HG02870 (cell line): ENCODE data around the gene LHPP.

Experiments
- ATAC-seq: cut with Tn5 transposase; IDR thresholded peaks from one replicate; pipeline ENCODE4 v1.9.1; 2021; ENCODE audit warnings: mild to moderate bottlenecking, moderate library complexity; ENCODE audit not compliant: unreplicated experiment

The LHPP gene

DNA sequence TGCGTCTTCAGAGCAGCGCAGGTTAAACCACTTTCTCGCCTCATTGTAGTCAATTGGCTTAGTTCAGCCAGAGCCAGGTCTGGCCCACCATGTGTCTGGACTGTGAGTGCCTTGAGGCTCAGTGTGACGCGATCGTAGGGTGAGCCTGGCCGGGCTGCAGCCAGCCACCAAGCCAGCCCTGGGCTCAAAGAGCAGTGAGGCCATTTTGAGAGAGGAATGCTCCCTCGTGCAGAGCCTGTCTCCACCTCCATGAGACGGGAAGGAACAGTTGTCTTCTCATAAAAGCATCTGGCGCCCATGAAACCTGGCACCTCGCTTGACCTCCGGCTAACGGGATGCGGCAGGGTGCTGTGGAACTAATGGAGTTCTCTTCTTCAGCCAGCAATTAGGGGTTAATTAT lies 34.5 kb downstream of the LHPP start:
- ATAC-seq: no peak

DNA sequence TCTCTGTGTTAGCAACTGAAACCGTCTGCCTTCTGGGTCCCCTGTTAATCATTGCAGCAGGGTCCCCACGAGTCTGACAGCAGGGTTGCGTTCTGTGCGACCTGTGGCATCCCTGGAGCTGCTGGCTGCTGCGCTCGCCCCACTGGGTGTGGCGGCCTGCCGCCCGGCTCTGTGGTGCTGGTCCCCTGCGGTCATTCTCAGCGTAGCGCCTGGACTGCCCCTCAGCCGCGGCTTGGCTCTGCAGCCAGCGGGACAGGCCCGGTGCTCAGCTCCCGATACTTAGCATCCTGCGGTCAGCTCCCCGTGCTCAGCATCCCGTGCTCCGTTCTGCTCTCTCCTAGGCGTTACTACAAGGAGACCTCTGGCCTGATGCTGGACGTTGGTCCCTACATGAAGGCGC lies 35.0 kb downstream of the LHPP start:
- ATAC-seq: no peak

GRCh38 chr10:124497196-124497881 lies 35.7 kb downstream of the LHPP start:
- no peak for ATAC-seq

DNA sequence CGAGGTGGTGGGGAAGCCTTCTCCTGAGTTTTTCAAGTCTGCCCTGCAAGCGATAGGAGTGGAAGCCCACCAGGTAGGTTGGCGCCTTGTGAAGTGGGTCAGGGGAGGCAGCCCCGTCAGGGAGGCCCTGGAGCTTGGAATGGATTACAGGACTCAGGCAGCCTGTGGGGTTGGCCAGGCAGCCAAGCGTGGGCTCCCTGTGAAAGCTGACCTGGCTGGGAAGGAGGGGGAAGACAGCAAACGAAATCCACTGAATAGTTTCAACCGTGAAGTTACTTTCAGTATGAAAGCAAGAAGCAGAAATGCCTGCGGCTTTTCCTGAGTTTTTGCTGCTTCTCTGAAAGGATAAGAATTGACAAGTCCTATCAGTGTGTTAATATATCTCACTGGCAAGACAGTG lies 36.4 kb downstream of the LHPP start:
- no peak for ATAC-seq

DNA sequence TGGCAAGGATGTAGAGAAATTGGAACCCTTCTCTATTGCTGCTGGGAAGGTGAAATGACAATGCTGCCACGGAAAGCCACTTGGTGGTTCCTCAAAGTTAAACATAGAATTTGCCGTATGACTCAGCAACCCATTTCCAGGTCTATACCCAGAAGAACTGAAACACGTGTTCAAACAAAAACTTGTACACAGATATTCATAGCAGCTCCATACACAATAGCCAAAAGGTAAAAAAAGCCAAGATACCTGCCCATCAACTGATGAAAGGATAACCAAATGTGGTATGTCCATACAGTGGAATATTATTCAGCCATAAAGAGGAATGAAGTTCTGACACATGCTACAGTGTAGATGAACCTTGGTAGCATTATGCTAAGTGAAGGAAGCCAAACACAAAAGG lies 39.1 kb downstream of the LHPP start:
- no peak for ATAC-seq

DNA sequence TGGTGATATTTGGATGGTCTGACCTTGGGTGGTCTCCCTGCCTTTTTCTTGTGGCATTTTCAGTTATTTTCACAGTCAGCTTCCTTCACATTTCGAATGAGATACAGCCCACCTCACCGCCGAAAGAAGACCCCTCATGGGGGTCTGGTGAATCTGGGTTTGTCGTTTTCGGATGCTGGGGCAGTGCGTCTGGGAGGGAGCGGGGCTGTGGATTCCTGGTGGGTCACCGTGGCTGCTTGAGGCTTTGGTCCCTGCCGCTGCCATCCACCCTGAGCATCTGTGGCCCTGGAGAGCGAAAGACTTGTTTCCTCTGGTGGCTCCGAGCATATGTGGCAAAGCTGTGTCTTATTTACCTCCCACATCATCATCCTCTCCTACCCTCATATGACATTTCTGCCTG lies 43.1 kb downstream of the LHPP start:
- no peak for ATAC-seq

- no peak for ATAC-seq
Observed at GRCh38 chr10:124505279-124505678, 43.7 kb downstream of the LHPP start.

DNA sequence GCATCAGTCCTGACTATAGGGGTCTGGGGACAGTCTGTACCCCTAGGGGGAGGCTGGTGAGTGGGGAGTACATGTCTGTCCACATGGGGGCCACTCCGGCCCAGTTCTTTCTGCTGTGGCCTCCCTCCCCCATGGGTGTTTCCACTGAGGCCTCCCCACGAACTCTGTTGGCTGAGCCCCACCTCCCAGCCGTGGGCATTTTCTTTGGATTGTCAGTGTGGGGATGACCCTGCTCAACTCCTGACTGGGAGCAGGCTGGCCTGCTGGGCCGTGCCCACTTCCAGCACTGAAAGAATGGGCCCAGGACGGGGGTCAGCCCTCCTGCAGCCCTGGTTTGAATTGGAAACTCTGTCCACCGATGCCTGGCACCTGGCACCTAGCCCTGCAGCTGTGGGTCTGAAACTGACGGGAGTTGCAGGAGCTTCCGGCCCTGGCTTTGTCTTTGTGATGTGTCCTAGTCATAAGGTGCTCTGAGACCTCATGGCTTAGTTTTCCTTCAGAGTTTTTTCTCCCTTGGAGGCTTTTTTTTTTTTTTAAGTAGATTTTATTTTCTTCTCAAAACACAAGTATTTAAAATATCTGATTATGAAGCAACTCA lies 46.5 kb downstream of the LHPP start:
- no peak for ATAC-seq

DNA sequence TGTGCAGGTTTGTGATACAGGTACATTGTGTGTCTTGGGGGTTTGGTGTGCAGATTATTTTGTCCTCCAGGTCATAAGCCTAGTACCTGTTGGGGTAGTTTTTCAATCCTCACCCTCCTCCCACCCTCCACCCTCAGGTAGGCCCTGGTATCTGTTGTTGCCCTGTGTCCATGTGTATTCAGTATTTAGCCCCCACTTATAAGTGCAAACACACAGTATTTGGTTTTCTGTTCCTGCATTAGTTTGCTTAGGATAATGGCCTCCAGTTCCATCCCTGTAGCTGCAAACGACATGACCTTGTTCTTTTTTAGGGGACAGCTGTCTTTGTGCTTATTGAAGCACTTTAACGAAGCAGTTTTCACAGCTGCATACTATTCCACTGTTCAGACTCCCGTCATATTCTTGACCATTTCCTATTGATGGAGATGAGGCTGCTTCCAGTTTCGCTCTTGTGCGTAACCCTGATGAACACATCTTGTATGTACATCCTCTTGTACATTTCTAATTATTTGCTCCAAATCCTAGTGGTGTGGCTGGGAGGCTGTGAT lies 47.4 kb downstream of the LHPP start:
- ATAC-seq: no peak

DNA sequence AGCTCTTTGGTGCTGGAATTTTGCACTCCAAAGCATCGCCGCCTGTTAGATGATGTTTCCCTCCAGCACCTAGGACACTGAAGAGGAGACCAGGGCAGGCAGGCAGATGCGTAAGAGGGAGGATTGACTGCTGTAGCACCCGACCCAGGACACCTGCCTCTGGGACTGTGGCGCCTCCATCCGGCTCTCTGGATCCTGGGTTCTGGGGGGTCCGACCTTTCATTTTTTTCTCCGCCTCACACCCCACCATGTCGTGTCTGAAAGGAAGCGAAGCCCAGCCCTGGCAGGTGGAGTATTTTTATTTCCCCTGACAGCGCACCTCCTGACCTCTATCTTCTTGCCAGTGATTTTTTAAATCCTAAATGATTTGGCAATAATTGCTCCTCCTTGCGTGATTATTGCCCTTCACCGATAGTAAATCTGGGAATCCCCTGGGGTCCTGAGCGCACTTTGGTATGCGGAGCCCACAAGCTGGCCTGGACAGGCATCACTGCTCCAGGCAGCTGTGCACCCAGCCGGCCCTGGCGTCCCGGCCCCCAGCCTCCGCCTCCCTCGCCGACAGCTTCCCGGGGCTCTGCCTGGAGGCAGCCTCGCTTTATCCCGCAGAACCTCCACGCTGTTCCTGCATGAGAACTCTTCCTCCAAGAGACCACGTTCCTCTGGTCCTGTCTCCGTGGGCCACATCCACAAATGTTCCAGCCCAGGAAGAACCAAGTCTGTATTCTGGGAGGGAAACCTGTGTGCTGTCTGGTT lies 48.4 kb downstream of the LHPP start:
- no peak for ATAC-seq

- no peak for ATAC-seq
Observed at GRCh38 chr10:124510759-124511158, 49.1 kb downstream of the LHPP start.

DNA sequence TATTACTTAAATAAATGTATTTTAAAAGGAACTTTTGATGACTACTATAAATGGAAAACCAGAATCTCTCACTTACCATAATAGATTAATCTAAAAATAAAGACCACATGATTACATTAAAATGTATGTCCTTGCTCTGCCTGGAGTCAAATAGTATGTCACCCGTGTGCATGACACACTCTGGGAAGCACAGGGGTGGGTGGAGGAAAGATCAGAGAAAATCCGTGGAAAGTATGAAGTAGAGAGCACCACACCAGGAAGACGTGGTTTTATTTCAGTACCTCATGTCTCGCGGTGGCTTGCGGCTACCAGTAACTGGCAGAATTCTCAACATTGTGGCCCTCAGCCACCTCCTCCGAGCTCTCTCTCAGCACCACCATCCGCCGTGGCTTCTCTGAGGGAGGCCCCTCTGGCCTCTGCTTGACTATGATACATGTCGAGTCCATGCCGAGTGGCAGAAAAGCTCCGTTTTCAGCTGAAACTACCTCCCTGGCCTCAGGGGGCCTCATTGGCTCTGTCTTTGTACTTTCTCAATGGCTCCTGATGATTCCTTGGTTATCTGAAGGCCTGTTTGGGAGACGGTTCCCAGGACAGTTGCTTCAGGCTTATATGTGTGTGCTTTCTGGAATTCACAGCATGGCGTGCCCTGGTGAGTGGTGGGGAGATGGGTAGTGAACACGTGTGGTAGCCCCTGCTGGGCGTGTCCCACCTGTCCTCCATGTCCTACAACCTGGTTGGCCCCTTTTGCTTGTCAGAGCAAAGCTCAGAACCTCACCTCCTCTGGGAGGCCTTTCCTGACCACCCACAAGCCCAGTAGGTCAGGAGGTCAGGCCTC lies 49.8 kb downstream of the LHPP start:
- no peak for ATAC-seq

GRCh38 chr10:124512040-124512428 lies 50.4 kb downstream of the LHPP start:
- ATAC-seq: no peak

DNA sequence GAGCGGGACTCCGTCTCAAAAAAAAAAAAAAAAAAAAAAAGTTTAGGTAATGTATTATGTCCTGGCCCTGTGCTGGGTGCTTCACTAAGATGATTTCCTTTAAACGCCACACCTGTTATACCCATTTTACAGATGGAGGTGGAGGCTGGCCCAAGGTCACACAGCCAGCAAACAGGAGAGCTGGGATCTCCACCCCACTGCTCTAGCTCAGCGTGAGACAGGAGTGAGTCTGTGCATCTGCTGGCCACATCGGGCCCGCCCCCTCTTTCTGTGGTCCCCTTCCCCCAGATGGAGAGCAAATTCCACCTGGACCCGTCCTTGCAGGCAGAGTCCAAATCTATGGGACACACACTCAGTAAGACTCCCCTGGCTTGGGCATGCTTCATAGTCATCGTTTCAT lies 51.0 kb downstream of the LHPP start:
- ATAC-seq: no peak

- no peak for ATAC-seq
Observed at GRCh38 chr10:124515244-124515970, 53.8 kb downstream of the LHPP start.

- ATAC-seq: no peak
Observed at GRCh38 chr10:124516181-124516580, 54.6 kb downstream of the LHPP start.

GRCh38 chr10:124516746-124517397 lies 55.2 kb downstream of the LHPP start:
- no peak for ATAC-seq

DNA sequence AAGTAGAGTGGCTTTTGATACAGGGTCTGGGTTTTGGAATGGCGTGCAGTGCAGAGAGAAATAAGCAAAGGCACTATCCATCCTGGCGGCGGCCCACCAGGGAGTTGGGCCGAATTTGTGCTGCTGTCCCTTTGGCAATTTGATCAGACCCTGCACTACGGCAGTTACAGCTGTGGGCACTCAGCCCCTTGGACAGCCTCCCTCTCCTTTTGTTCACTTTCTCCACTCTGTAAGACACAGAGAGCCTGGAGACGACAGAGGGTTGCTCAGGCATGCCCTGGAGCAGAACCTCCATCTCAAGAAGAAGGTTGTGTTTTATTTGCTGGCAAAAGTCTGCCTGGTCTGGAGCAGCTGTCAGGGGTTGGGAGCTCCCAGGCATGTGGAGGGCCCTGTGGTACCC lies 55.8 kb downstream of the LHPP start:
- no peak for ATAC-seq

DNA sequence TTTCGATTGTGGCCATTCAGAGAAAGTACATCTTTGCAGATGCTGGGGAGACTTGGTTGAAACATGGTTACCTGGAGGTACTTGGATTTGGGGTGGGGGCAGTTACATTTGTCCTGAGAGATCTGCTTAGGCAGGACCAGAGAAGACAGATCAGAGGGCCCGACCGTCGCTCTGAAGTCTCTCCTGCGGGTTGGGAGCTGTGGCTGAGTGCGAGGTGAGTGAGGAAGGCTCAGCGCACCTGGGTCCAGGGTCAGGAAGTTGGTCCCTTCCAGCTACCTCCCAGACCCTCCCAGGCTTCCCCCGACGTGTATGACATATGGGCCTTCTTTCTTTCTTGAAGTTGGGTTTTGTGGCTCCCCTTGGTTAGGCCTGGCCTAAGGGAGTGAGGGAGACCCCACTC lies 56.3 kb downstream of the LHPP start:
- ATAC-seq: no peak

GRCh38 chr10:124518366-124518765 lies 56.7 kb downstream of the LHPP start:
- no peak for ATAC-seq
